Forelimb muscle (tissue), 1 donor: ENCODE data around the gene URGCP. TPM values are rescaled to one million over a fixed set of nuclear protein-coding genes. Genes with fewer than 3 reads are reported as not detected.
"Not testable (repeated sequence)": the region's sequence is repeated elsewhere in the genome, so short reads cannot be mapped to it uniquely, and the experiment has no call there.

ENCODE experiments used
- DNase-seq: peaks from one replicate; pipeline ENCODE4 v3.0.0-alpha.2; 2013; ENCODE audit warnings: low read depth
- polyA plus RNA-seq: library from polyadenylated mRNA; unstranded; fragments of 120-200 nt; gene quantifications from one replicate; pipeline ENCODE4 v1.2.1, GENCODE V29; 2013; ENCODE audit not compliant: insufficient read length

The URGCP gene
- polyA plus RNA-seq, 1 donor = 17.1 TPM

- no peak for DNase-seq
Observed at GRCh38 chr7:43921423-43921822, 15.0 kb upstream of the URGCP start.

- no peak for DNase-seq
Observed at GRCh38 chr7:43915907-43916306, 9.5 kb upstream of the URGCP start.

- DNase-seq = no peak
Observed at GRCh38 chr7:43914795-43915194, 8.4 kb upstream of the URGCP start.

- no peak for DNase-seq
Observed at GRCh38 chr7:43905956-43906330, 453 bp downstream of the URGCP start.

GRCh38 chr7:43905209-43905946 lies 1.0 kb downstream of the URGCP start:
- no peak for DNase-seq

GRCh38 chr7:43904533-43905208 lies 1.7 kb downstream of the URGCP start:
- DNase-seq = no peak

- DNase-seq = no peak
Observed at GRCh38 chr7:43902542-43903054, 3.8 kb downstream of the URGCP start.

- not testable (repeated sequence) for DNase-seq
Observed at GRCh38 chr7:43898571-43898970, 7.8 kb downstream of the URGCP start.

GRCh38 chr7:43895847-43896415 lies 10.5 kb downstream of the URGCP start:
- no peak for DNase-seq

- DNase-seq = no peak
Observed at GRCh38 chr7:43891069-43891955, 15.1 kb downstream of the URGCP start.

- no peak for DNase-seq
Observed at GRCh38 chr7:43890468-43890867, 15.9 kb downstream of the URGCP start.

- DNase-seq = no peak
Observed at GRCh38 chr7:43888993-43889945, 17.1 kb downstream of the URGCP start.

- no peak for DNase-seq
Observed at GRCh38 chr7:43884617-43885016, 21.8 kb downstream of the URGCP start.

- no peak for DNase-seq
Observed at GRCh38 chr7:43884209-43884608, 22.2 kb downstream of the URGCP start.

GRCh38 chr7:43880596-43880995 lies 25.8 kb downstream of the URGCP start:
- DNase-seq = no peak

GRCh38 chr7:43879477-43879876 lies 26.9 kb downstream of the URGCP start:
- DNase-seq = no peak

GRCh38 chr7:43878867-43879266 lies 27.5 kb downstream of the URGCP start:
- DNase-seq = no peak

- DNase-seq = no peak
Observed at GRCh38 chr7:43877968-43878864, 28.2 kb downstream of the URGCP start.

GRCh38 chr7:43876976-43877745 lies 29.2 kb downstream of the URGCP start:
- no peak for DNase-seq
